ENCODE data around the gene LETM1.
A peak's percentile ranks its signal among the peaks of the same experiment; 100 is the strongest.

Gene LETM1

GRCh38 chr4:1856071-1856942, at the start of gene LETM1:
Gene LETM1, minus strand, starts transcription at chr4:1856156. Its CDS starts 206 bp downstream, at chr4:1855950.
- peak; percentile 73 to 91 (median 81) for DNase-seq (ENCODE audit: low read depth in 2 of 3, low spot score in 2 of 3)

- DNase-seq (ENCODE audit: low read depth in 2 of 3, low spot score in 2 of 3), result no peak
Measured at GRCh38 chr4:1904042-1904441, 48.1 kb upstream of the LETM1 start.

DNA sequence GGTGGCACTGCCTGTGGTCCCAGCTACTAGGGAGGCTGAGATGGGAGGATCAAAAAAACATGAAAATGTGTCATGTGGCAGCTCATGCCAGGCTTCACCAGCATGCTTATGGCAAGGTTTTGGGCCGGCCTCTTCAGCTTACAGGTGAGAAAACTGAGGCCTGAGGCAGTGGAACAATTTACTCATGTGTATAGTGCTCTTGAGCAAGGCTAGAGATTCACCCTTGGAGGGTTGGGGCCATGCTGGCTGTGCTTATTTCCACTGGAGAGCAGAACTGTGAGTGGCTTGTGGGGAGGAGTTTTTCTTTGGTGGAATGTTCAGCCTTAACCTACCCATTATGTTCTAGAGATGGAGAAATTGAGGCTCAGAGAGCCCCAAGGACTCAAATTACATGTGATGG, 47.1 kb upstream of the LETM1 start:
- DNase-seq (ENCODE audit: low read depth in 2 of 3, low spot score in 2 of 3), result no peak

- no peak for DNase-seq (ENCODE audit: low read depth in 2 of 3, low spot score in 2 of 3)
Measured at GRCh38 chr4:1902243-1902642, 46.3 kb upstream of the LETM1 start.

- no peak for DNase-seq (ENCODE audit: low read depth in 2 of 3, low spot score in 2 of 3)
Measured at GRCh38 chr4:1901127-1901526, 45.2 kb upstream of the LETM1 start.

- DNase-seq (ENCODE audit: low read depth in 2 of 3, low spot score in 2 of 3), result no peak
Measured at GRCh38 chr4:1900624-1901023, 44.7 kb upstream of the LETM1 start.

DNA sequence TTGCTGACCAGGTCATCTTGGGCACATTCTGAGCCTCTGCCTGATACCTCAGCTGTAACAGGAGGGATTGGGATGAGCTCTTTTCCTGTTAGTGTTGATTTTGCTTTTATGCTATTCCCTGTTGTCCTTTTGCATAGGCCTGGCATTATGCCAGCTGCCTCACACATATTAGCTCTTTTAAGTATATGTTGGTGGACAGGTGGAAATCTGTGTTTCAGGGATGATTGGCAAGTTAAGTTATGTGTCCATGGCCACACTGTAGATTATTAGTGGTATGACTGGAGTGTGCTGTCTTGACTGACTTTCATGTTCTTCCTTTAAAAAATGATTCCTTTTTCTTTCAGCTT, 44.1 kb upstream of the LETM1 start:
- no peak for DNase-seq (ENCODE audit: low read depth in 2 of 3, low spot score in 2 of 3)

- peak; percentile 25 to 44 (median 35) for DNase-seq (ENCODE audit: low read depth in 2 of 3, low spot score in 2 of 3)
Measured at GRCh38 chr4:1899149-1900086, 43.5 kb upstream of the LETM1 start.

DNA sequence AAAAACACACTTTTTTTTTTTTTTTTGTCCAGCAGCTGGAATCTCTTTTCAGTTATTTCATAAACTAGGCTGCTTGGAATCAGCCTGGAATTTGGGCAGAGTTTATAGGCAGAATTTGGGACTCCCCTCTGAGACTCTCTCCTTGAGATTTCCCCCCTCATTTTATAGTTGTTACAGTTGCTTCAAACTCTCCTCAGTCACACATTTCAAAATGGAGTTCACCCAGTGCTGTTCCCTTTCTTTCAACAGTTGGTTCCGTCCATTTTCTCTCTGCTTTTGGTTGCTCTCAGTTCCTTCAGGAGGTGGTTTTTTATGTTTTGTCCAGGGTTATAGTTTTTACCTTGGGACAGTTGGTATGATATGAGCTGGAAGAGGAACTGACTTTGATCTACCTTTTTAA, 42.7 kb upstream of the LETM1 start:
- no peak for DNase-seq (ENCODE audit: low read depth in 2 of 3, low spot score in 2 of 3)

DNA sequence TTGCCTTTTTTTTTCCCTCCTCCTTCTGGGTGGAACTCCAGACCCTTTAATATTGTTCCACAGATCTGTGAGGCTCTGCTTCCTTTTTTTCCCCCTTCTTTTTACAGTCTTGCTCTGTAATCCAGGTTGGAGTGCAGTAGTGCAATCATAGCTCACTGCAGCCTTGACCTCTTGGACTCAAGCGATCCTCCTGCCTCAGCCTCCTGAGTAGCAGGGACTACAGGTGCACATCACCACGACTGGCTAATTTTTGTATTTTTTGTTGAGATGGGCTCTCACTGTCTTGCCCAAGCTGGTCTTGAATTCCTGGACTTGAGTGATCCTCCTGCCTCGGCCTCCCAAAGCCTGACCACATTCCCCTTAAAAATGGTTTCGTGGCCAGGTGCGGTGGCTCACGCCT, 42.1 kb upstream of the LETM1 start:
- DNase-seq (ENCODE audit: low read depth in 2 of 3, low spot score in 2 of 3), result no peak

DNA sequence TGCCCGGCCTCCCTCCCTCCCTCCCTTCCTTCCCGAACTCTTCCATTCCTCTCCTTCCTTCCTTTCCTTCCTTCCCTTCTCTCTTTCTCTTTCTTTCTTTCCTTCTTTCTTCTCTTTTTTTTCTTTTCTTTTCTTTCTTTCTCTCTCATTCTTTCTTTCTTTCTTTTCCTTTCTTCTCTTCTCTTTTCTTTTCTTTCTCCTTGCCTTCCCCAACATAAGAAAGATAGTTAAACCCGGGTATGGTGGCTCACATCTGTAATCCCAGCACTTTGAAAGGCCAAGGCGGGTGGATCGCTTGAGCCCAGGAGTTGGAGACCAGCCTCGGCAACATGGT, 40.7 kb upstream of the LETM1 start:
- DNase-seq (ENCODE audit: low read depth in 2 of 3, low spot score in 2 of 3), result no peak

- no peak for DNase-seq (ENCODE audit: low read depth in 2 of 3, low spot score in 2 of 3)
Measured at GRCh38 chr4:1895971-1896657, 40.2 kb upstream of the LETM1 start.

DNA sequence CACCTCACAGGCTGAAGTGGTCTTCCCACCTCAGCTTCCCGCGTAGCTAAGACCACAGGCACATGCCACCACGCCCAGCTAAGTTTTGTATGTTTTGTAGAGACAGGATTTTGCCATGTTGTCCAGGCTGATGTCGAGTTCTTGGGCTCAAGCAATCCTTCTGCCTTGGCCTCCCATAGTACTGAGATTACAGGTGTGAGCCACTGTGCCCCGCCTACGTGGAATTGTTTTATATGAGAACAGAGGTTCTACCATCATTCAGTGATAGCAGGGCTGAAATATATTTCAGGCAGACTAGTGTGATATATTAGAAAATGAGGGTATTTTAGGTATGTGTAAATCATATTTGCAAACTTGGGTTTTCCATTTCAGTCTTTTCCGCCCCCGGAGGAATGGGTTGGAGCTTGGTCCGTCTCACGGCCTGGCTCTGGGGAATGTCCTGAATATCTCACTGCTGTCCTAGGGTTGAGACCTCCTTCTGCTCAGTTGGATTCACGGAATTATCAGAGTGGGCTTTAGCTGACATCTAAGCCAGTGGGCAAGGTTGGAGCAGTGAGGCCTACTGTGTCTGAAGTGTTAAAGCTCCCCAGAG, 35.1 kb upstream of the LETM1 start:
- DNase-seq (ENCODE audit: low read depth in 2 of 3, low spot score in 2 of 3), result no peak

GRCh38 chr4:1887052-1887451, 31.1 kb upstream of the LETM1 start:
- DNase-seq (ENCODE audit: low read depth in 2 of 3, low spot score in 2 of 3), result no peak

DNA sequence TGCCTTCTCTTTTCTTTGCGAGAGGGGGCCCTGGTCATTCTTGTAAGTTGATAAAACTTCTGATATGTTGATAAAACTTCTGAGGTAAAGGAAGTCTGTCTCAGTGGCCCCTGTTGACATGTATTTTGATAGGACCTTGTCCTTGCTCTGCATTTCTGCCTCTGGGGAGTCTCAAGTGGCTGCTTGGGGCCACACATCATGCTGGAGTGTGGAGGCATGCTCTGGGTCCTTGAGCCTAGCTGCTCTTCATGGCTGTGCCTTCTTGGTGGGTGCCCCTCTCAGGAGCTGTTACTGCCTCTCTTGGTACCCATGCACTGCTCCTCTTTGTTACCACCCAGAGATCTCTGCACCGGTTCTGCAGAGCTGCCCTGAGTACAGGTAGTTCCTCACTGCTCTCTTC, 29.5 kb upstream of the LETM1 start:
- DNase-seq (ENCODE audit: low read depth in 2 of 3, low spot score in 2 of 3), result no peak

DNA sequence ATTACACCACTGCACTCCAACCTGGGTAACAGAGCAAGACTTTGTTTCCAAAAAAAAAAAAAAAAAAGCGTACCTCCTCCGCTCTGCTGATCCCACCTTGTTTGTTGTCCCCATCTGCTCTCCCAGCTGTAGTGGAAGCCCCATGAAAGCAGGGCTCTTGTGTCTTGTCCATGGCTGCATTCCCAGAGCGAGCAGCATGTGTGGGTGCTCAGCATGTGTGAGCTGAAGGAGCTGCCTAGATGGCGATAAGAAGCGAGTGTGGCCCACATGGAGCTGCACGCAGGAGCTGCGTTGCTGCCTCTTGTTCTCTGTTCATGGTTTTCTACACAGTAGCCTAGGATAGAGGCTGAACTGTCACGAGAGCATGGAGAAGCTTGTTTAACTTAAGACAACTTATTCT, 27.6 kb upstream of the LETM1 start:
- DNase-seq (ENCODE audit: low read depth in 2 of 3, low spot score in 2 of 3), result no peak

DNA sequence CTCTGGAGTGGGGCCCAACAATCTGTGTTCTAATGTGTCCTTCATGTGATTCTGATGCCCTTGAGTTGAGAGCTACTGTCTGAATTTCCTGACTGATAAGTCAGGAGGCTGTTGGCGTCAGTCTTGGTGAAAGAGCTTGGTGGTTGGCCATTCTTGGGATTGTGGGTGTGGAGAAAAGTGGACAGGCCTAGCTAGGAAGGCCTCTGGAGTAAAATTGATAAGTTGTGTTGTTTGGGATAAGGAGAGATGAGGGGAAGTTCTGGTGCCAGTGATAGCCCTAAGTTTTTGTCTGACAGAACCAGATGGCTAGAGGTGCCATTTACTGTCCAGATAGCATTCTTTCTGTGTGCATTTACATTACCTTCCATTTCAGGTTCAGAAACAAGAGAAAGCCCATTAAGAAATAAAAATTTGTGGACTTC, 26.9 kb upstream of the LETM1 start:
- no peak for DNase-seq (ENCODE audit: low read depth in 2 of 3, low spot score in 2 of 3)

DNA sequence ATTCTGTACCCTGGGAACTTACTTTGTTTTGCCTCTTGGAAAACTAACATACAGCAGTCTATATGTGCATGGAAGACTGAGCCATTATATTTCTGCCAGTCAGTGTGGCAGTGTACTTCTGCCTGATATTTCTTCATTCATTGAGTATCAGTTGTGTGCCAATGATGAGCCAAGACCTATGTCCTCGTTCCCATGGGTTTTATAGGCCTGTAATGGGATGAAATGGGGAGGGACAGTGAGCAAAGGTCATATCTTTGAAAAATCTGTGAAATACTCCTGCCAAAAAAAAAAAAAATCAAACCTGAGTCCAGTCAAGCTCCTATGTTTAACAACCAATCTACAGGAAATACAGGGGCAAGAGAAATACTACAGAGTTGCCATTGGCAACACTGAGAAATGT, 24.4 kb upstream of the LETM1 start:
- DNase-seq (ENCODE audit: low read depth in 2 of 3, low spot score in 2 of 3), result no peak

DNA sequence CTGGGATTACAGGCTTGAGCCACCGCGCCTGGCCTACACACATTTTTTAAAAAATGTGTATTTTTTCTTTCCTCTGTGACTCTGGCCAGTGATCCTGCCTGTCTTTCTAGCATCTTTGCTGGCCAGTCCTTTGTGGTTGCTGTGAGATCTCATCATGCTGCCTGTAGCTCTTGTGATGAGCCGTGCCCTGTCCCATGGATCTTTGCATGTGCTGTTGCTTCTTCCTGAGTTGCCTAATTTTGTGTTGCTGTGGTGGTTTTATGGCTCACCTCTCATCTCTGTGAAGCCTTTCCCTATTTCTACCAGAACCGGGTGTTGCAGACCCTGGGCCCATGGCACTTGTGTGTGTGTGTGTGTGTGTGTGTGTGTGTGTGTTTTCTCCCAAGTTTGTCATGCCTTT, 23.5 kb upstream of the LETM1 start:
- no peak for DNase-seq (ENCODE audit: low read depth in 2 of 3, low spot score in 2 of 3)

GRCh38 chr4:1874201-1874600, 18.2 kb upstream of the LETM1 start:
- no peak for DNase-seq (ENCODE audit: low read depth in 2 of 3, low spot score in 2 of 3)

- no peak for DNase-seq (ENCODE audit: low read depth in 2 of 3, low spot score in 2 of 3)
Measured at GRCh38 chr4:1873776-1874175, 17.8 kb upstream of the LETM1 start.
